HG03565 (cell line): Measurements from ENCODE around the gene ERC2.
"Not testable (repeated sequence)": the region's sequence is repeated elsewhere in the genome, so short reads cannot be mapped to it uniquely, and the experiment has no call there.

Experiments
- ATAC-seq: cut with Tn5 transposase; IDR thresholded peaks from one replicate; pipeline ENCODE4 v1.9.1; 2021; ENCODE audit warnings: mild to moderate bottlenecking, moderate library complexity; ENCODE audit not compliant: unreplicated experiment

The ERC2 gene

DNA sequence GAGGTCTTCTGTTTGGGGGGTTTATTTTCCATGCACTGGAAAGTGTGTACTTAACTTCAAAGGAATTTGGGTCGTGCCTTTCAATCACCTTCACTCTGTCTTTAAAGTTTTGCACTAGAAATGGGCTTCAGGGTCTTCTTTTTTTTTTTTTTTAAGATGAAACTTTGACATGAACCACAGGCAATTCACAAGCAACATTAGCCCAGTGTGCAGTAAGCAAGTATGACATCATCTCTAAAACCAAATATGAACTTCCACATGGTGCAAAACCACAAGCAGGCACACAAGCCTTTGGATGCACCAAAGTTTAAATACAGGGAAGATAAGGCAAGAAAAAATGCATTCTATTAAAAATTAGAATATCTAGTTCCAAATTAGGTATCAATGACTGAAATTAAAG lies 381.9 kb downstream of the ERC2 start:
- no peak for ATAC-seq

DNA sequence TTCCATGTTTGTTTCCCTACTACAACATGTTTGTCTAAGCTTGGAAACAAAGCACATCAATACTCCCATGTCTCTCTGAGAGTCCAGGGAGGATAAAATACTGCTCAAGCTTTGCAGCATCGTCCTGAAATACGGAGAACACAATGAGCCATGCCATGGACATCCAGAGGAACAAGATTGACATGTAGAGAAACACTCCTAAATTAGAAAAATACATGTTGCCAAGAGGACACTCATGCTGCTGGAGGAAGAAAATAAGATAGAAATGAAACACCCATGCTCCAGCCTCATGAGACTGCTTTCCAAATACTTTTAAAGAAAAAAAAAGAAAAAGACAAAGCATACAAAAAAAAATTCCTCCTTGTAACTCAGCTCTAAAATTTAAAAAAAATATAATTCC lies 387.0 kb downstream of the ERC2 start:
- no peak for ATAC-seq

DNA sequence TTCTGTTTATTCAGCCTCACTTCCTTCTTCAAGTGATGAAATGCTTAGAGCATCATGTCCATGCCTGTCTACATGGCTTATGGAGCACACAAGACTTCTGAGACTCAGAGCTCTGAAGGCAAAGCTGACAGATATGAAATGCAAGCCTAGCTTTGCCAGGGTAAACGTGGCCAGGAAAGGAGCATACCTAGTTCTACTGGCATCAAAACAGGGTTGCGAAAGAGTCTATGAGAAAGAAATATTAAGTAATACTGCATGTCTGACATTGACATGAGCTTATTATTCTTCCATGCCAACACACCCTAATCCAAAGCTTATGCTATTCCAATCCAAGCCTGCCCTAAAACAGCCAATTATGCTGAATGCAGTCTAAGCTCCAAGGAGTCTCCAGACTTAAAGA lies 391.5 kb downstream of the ERC2 start:
- no peak for ATAC-seq

DNA sequence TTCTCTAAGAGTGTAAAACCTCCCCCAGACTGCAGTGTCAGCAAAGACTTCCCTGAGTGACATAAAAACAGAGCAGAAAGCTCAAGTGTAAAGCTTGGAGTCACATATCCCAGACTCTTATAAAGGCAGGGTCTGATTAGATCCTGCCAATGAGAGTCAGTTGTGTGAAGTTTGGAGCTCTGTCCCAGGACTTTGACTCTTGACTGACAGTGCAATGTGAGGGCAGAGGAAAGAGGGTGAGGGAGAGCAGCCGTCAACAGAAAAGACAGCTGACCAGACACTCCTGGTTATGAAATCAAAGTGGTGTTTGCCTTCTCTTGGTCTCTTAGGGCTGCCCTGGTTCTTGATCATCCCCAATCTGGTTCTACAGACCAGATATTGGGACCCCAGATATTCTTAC lies 393.2 kb downstream of the ERC2 start:
- ATAC-seq: no peak

DNA sequence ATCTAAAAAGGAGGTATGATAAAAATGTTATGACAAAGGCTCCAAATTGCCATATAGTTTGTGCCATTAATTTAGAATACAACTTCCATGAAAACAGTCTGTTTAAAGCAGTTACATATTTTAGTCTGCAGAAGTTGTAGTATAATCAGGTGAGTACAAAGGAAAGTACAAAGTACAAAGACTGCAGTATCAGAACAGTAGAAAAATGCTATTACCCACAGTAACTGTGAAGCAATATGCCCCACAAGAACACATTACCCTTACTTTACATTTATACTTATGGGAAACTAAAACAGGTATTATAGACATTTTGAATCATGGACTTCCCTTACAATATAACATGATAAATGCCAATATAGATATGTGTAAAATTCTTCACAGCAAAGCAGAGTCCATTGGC lies 398.5 kb downstream of the ERC2 start:
- ATAC-seq: no peak

DNA sequence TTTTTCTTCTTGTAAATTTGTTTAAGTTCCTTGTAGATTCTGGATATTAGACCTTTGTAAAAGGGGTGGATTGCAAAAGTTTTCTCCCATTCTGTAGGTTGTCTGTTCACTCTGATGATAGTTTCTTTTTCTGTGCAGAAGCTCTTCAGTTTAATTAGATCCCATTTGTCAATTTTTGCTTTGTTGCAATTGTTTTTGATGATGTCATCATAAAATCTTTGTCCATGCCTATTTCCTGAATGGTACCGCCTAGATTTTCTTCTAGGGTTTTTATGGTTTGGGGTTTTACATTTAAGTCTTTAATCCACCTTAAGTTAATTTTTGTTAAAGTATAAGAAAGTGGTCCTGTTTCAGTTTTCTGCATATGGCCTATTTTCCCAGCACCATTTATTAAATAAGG lies 401.9 kb downstream of the ERC2 start:
- ATAC-seq: not testable (repeated sequence)

DNA sequence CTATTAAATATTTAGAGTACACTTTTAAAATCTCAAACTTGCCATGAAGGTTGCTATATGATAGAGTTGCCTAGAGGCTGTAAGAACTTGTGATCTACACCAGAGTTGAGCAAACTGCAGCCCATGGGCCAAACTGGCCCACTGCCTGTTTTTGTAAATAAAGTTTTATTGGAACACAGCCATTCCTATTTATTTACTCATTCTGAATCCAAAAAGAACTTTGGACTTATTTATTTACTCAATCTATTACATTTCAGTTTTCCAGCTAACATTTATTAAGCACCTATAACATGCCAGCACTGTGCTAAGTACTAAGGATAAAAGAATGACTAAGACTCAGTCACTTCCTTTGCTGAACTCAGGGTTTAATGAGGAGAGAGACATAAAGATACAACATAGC lies 403.6 kb downstream of the ERC2 start:
- no peak for ATAC-seq

DNA sequence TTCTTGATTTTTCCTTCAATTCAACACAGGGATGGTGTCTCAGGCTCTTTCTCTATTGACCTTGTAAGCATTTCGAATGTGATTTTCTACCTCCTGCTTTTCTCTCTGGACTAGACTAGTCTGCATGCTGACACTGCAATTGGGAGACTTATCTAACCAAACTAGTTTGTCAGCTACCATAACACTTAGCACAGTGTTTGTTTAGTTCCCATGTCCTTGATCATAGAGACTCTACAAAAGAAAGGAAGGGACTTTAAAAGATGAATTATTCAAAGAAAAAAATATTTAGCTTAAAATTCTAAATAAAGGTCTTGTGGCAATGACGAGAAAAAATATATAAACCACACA lies 407.0 kb downstream of the ERC2 start:
- no peak for ATAC-seq

DNA sequence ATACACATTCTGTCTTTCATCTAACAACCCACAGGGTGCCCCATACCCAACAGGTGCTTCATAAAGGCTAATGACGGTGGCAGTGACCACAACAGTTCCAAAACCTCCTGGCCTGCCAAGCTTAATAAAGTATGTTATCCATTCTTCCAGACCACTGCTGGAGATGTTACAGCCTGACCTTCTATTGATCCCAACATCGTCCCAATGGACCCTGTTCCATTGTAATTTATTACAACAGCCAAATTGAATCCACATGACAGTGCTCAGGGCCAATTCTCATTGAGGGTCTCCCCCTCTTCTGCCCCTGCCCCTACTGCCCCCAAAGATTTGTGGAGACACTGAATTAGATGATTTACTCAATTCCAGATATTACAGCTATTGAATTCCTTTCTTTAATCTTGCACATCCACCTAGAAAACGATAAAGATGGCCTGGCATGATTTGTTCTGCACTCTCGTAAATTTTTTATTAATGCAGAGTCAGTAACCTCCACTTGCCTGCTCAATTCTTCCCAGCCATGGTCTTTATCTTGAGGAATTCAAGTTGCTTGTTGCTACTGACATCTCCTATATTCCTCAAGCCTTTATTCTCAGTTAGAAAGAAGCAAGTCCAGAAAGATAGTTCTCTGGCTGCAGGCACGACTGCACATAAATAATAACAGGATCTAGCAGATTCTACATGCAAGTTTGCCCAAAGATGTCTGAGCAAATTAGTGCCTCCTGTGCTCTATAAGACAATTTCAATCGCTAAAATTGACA lies 407.6 kb downstream of the ERC2 start:
- ATAC-seq: no peak

DNA sequence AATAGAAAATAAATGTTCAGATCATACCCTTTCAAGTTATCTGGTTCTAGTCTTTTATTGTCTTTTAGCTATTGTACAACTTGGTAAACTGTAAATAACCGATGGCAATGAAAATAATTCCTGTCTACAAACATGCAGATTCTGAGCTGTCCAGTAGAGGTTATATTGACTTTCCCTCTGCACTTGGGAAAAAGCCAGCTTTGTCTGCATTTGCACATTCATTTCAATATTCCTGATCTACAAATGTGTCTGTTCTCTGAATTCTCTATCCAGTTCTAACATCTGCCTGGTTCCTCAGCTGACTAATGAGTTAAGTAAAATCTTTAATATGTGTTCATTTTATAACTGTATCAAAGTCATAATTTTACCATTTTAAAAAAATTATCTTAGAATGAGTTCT lies 408.5 kb downstream of the ERC2 start:
- ATAC-seq: no peak

DNA sequence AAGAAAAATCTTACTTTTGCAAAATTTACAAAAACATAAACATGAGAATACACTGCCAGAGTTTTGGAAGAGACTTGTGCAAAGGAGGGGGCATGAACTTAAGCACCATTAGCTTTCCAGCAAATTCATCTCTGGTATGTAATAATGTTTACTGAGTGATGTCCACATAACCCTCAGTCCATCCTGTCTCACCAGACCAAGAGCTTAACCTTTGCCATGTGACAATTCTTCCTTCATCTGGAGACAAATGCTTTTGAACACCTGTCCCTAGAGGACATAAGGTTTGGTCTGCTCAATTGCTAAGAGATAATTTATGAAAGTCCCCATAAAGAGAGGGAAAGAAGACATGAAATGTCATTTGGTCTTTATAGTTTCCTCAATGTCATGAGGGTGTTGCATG lies 412.3 kb downstream of the ERC2 start:
- no peak for ATAC-seq

DNA sequence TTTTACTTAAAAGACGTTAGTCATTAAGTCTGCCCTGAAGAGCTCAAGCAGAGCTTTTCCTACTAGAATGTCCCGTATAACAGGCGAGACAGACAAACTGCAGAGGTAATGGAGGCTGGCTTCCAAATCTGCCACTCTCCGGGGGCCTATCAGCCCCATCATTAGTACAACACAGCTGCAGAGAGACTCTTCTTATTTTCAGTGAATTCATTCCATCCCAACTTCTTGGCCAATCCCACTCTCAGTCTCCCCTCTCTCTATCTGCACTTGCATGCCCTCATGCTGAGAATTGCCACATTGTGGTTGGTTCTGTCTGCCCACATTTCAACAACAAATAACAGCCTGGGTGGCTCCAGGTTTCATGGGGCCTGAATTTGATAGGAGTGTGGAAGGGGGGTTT lies 412.7 kb downstream of the ERC2 start:
- no peak for ATAC-seq

DNA sequence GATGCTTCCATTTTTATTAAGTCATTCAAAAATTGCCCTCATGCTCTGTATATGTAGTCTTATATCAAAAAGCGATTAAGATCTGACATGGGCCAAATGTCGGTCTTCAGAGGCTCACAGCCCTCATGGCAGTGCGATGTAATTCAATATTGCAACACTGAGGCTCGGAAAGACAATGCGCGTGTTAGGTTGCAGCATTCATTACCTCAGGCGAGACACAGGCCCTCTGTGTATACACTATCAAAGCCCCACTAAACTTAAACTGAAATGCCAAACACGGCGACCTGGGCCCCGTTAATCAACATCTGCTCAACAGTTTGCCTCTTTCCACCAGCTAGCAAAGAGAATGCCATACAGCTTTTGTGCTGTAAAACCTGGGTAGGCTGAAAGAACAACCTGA lies 413.4 kb downstream of the ERC2 start:
- ATAC-seq: no peak

DNA sequence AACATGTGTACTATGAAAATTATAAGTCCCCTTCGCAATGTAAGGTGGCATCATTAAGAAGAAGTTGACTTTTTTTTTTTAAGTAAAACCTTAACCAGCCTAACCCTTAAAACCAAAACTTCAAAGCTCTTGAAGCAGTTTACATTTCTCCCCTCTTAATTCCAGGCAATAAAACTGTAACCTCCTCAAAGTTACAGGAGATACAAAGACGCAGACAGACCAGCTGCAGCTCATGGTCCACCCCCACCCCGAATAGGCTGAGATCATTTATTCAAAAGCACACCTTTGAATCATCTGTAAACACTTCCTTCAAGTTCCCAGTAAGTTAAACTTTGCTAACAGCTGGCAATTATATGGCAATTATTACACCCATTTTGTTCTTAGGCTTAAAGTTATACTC lies 414.5 kb downstream of the ERC2 start:
- no peak for ATAC-seq

DNA sequence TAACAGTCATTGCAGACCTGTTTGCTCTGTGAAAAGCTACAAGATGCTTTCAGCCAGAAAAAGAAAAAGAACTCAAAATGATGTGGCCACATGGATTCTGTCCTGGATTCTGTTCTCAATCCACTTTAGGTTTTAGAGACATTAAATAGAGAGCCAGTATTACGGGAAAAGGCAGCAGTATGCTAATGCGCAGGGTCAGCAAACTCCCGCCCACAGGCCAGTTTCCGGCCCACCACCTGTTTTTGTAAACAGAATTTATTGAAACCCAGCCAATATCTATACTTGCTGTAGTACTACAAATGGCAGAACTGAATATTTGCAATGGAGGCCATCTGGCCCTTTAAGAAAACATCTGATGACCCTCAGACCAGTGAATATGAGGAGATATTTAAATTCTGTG lies 416.1 kb downstream of the ERC2 start:
- no peak for ATAC-seq

DNA sequence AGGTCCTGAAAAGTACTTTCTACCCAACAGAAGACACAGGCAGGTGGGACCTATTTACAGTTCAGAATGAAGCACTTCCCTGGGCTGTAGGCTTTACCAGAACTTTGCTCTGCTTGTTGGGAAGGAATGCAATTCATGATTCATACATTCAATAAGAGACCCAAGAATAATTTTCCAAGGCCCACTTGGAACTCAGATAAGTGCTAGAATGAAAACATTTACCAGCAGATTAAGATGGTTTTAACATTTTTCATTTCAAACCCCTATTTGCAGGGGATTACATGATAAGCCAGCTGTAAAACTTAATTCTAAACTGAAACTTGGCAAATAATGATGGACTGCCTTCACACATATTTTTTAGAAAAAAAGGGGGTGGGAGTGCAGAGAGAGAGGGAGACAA lies 417.2 kb downstream of the ERC2 start:
- ATAC-seq: no peak

DNA sequence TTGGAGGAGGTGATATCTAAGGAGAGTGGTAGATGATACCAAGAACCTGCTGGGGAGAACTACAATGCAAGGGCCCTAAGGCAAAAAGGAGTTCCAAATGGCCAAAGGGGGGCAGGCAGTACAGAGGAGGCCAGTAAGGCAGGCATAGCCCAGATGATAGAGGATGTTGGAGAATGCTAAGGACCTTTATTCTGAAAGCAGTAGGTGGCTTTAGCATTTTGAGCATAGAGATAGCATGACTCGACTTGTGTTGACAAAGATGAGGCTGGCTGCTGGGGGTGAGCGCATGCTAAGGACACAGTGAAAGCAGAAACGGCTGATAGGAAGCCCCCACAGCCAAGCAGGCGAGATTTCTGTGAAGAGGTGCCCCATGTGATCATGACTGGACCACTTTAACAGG lies 419.3 kb downstream of the ERC2 start:
- ATAC-seq: no peak

DNA sequence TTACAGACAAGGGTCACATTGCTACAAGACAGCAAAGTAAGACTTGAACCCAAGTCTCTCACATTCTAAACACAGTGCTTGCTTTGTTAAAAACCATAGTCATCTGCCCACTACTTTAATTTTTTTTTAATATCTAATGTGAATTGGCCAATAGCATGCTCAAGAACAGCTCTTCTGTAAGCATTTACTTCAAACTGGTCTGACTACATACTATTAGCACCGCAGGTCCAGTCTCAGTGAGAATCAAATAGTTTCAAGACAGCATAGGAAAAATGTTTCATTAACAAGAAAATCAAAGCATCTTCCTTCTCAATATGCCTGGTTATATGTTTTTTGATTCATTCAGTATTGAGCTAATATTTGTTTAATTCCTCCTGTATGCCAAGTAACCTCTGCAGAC lies 419.9 kb downstream of the ERC2 start:
- ATAC-seq: no peak

DNA sequence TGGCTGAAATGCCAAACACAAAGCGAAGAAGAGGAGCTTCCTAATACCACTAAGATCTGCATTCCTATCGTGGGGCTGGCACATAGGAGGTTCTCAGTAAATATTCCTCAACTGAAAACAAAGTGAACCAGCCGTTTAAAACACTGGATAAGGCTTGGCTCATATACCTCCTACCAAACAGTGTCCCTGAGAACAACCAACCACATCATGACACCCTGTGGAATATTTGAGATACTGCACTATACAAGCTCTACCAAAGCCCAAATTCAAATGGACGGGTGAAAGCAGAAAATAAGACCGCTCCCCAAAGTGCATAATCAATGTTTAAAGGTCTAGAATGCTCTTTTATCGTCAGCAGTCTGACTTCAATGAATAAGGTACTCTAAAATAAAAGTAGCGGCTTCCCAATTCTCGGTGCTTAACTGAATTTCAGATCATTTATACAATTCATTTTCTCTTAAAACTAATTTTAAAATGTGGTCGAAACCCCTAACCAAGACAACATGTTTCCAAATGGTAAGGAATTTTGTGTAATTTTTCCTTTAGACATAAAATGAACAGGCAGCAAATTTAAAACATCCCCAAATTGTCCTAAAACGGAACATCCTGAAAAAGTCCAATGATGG lies 425.8 kb downstream of the ERC2 start:
- ATAC-seq: no peak

DNA sequence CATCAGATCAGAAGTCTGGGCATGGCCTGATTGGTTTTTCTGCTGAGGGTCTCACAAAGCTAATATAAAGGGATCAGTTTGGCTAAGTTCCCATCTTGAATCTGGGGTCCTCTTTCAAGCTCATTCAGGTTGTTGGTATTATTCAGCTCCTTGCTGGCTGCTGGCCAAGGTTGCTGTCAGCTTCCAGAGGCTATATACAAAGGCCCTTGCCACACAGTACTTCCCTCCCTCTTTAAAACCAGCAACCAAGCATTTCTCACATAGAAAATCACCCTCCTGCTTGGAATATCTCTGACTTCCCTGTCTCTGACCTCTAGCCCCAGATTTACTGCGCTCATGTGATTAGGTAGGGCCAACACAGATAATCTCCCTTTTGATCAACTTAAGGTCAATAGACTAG lies 442.9 kb downstream of the ERC2 start:
- no peak for ATAC-seq

DNA sequence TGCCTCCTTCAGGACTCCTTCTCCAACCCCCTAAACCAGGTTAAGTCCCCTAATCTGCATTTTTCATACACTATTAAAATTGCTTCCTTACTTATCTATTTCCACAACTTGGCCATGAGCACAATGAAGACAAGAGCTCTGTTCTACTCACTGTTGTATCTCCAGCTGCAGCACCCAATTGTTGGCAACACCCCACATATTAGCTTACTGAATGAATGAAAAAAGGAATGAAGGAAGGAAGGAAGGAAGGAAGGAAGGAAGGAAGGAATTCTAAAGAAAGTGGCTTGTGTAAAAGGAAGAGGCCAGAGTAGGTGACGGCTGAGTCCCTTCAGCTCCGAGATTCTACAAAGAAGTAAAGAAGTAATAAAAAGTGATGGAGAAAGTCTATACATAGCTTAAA lies 444.7 kb downstream of the ERC2 start:
- no peak for ATAC-seq

DNA sequence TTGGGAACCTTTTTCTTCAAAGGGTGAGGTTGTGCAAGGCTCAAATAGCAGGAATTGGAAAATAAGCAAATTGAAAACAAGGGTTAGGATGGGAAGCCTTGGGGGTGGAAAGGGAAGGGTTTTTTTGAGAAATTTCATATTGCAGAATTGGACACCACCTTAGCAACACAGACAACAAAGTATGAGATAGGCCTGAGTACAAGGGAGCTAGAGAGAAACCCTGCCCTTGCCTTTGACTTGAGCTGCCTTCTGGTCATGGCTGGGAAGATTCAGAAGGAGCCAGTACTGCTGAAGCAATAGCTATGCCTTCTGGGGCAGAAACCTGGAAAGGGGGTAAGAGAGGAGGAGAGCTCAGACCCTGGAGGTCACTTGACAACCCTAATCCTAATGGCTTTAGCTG lies 445.6 kb downstream of the ERC2 start:
- no peak for ATAC-seq

DNA sequence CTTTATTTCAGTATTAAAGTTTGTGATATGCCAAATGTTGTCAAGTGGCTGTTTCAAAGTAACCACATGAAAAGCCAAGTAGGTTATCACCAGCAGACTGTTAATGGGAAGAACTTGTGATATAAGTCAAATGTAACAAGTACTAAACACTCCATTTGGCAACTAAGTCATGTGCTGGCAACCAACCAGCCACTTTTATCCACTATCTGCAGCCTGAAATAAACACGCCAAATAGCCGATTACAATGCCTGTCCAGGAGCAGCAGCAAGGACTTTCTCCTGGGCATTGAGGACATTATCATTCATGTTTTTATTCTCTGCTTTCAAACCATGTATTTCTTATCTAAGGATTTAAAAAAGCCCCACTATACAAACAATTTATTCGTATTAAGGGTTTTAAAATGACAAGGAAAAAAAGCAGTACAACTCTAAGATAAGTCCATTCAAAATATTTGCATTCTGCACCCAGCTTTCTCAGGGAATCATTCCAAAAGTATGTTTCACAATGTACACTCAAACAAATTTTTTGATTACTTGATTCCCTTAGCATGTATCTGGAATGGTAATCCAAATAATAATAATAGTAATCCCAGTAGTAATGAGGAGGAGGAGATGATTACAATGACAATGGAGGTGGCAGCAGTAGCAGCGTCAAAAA lies 448.6 kb downstream of the ERC2 start:
- ATAC-seq: no peak
